Mucosa of gallbladder (tissue), 1 donor: Measurements from ENCODE around the gene KIF14. TPM values are rescaled to one million over a fixed set of nuclear protein-coding genes. Genes with fewer than 3 reads are reported as not detected.
"Not testable (repeated sequence)": the region's sequence is repeated elsewhere in the genome, so short reads cannot be mapped to it uniquely, and the experiment has no call there.

Experiments
- DNase-seq: peaks from one replicate; pipeline ENCODE4 v3.0.0-alpha.2; 2020; ENCODE audit warnings: low spot score
- total RNA-seq: library from RNA; stranded (reverse); gene quantifications from one replicate; pipeline ENCODE4 v1.2.1, GENCODE V29; 2021
- donor health status: DM: no; HTN: no; CAD: no.

The KIF14 gene
- total RNA-seq, 1 donor from 2014 or later, result 0.43 TPM

GRCh38 chr1:200631375-200631774, 10.8 kb upstream of the KIF14 start:
- no peak for DNase-seq

- DNase-seq, result not testable (repeated sequence)
Measured at GRCh38 chr1:200630515-200630899, 10.0 kb upstream of the KIF14 start.

- DNase-seq, result no peak
Measured at GRCh38 chr1:200629876-200630514, 9.4 kb upstream of the KIF14 start.

- DNase-seq, result no peak
Measured at GRCh38 chr1:200628223-200628881, 7.8 kb upstream of the KIF14 start.

GRCh38 chr1:200627575-200628222, 7.1 kb upstream of the KIF14 start:
- no peak for DNase-seq

GRCh38 chr1:200626853-200627534, 6.4 kb upstream of the KIF14 start:
- no peak for DNase-seq

- no peak for DNase-seq
Measured at GRCh38 chr1:200625381-200625824, 4.9 kb upstream of the KIF14 start.

GRCh38 chr1:200624679-200625335, 4.3 kb upstream of the KIF14 start:
- DNase-seq, result no peak

- no peak for DNase-seq
Measured at GRCh38 chr1:200619894-200620272, 668 bp downstream of the KIF14 start.

GRCh38 chr1:200610846-200611245, 9.7 kb downstream of the KIF14 start:
- DNase-seq, result no peak

GRCh38 chr1:200602632-200603031, 17.9 kb downstream of the KIF14 start:
- no peak for DNase-seq

- no peak for DNase-seq
Measured at GRCh38 chr1:200590001-200590400, 30.6 kb downstream of the KIF14 start.

GRCh38 chr1:200588698-200589097, 31.9 kb downstream of the KIF14 start:
- no peak for DNase-seq

- no peak for DNase-seq
Measured at GRCh38 chr1:200564319-200564718, 56.2 kb downstream of the KIF14 start.

- no peak for DNase-seq
Measured at GRCh38 chr1:200561856-200562214, 58.7 kb downstream of the KIF14 start.

GRCh38 chr1:200558866-200559459, 61.6 kb downstream of the KIF14 start:
- DNase-seq, result no peak

- no peak for DNase-seq
Measured at GRCh38 chr1:200556002-200556401, 64.5 kb downstream of the KIF14 start.

GRCh38 chr1:200552737-200553136, 67.8 kb downstream of the KIF14 start:
- DNase-seq, result not testable (repeated sequence)

GRCh38 chr1:200550367-200550766, 70.2 kb downstream of the KIF14 start:
- DNase-seq, result no peak

- DNase-seq, result no peak
Measured at GRCh38 chr1:200547386-200547785, 73.2 kb downstream of the KIF14 start.

- no peak for DNase-seq
Measured at GRCh38 chr1:200546577-200546976, 74.0 kb downstream of the KIF14 start.

- DNase-seq, result no peak
Measured at GRCh38 chr1:200542162-200542561, 78.4 kb downstream of the KIF14 start.
